ENCODE measurements around the gene BTNL2.

BTNL2 gene

DNA sequence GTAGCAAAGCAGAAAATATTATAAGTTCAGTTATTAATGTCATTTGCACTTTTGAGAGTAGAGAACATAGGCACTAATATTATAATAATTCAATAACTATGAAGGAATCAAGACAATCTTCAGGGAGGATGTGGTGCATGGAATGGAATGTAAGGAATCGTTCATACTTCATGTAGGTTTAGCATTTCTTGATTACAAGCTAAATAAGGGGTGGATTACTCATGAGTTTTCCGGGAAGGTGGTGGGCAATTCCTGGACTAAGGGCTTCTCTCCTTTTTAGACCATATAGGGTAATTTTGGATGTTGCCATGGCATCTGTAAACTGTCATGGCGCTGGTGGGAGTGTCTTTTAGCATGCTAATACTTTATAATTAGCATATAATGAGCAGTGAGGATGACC, 9.1 kb upstream of the BTNL2 start:
- no peak for FAIRE-seq
- no peak for DNase-seq (ENCODE audit: insufficient read length, low spot score)

GRCh38 chr6:32415521-32416019, 8.6 kb upstream of the BTNL2 start:
- FAIRE-seq (peak; percentile 86), DNase-seq (ENCODE audit: insufficient read length, low spot score) (peak; percentile 21)

GRCh38 chr6:32413427-32414047, 6.6 kb upstream of the BTNL2 start:
- DNase-seq (ENCODE audit: insufficient read length, low spot score) (peak; percentile 46), FAIRE-seq (peak; percentile 96)

- no peak for DNase-seq (ENCODE audit: insufficient read length, low spot score)
- no peak for FAIRE-seq
These were observed 4.8 kb upstream of the BTNL2 start for GRCh38 chr6:32411566-32412327.

DNA sequence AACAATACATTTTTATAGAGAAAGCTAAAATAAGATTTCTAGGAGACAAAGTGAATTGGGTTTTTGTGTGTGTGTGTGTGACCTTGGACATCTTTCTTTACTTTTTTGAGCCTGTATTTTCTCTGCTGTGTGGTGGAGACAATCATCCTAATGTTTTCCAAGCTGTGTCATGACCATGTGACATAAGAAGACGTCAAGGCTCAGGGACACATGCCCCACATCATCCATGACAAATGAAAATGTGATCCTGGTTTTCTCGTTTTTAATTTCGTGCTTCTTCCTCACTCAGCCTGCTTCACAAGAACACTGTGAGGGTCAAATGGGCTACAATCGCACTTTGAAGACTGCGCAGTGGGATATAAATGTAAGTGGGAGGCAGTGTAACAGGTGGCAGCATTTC, 3.9 kb upstream of the BTNL2 start:
- FAIRE-seq (no peak), DNase-seq (ENCODE audit: insufficient read length, low spot score) (no peak)

DNA sequence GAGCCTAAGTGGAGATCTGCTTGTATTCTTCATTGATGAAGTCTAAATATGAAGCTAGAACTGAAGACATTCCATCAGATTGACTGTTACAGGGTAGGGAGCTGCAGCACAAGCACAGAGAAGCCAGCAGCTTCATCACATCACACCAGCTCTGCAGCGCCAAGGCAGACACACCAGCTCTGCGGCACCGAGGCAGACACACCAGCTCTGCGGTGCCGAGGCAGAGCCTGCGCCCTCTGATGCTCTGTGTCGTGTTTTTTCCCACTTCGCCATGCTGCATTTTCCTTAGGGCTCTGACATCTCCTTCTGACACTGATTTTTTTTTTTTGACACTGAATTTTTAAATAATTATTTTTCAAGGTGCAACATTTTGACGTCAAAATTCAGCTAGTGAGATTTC, 784 bp downstream of the BTNL2 start:
- no peak for DNase-seq (ENCODE audit: insufficient read length, low spot score)
- no peak for FAIRE-seq

DNA sequence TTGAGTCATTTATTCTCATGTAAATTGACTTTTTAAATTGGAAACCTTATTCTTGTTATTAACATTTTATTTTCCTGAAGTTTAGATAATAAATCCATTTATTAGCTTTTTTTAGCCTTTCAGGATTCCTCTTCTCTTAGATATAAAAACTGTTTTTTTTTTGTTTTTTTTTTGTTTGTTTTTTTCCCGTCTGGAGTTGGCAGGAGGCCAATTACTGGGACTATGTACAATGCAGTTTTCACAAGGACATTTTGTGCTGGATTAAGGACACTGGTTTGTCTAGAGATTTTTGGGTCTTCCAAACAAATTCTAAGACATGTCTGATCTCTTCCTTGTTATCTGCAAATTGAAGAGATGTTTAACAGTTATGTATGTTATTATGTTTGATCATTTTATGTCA, 1.3 kb downstream of the BTNL2 start:
- DNase-seq (ENCODE audit: insufficient read length, low spot score) (no peak), FAIRE-seq (no peak)

DNA sequence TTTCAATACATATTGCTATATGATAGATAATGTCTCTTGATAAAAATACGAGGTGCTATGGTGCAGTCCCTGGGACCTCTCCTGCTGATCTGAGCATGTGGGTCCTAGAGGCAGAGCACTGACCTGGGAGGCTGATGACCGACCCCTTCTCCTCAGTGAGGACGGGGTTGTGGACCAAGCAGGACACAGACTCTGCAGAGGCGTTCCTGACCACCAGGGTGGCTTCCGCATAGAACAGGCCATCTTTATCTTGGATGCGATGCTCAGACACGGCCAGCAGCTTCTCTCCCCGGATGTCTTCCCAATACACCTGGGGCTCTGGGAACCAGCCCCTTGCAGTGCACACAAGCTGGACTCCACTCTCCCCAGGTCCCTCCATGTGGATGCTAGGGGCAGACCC, 4.2 kb downstream of the BTNL2 start:
- no peak for DNase-seq (ENCODE audit: insufficient read length, low spot score)
- FAIRE-seq, result no peak

- FAIRE-seq (no peak), DNase-seq (ENCODE audit: insufficient read length, low spot score) (no peak)
These were observed 5.6 kb downstream of the BTNL2 start for GRCh38 chr6:32401284-32401963.

GRCh38 chr6:32397252-32397920, 9.6 kb downstream of the BTNL2 start:
- peak; percentile 99 for FAIRE-seq
- peak; percentile 24 for DNase-seq (ENCODE audit: insufficient read length, low spot score)

DNA sequence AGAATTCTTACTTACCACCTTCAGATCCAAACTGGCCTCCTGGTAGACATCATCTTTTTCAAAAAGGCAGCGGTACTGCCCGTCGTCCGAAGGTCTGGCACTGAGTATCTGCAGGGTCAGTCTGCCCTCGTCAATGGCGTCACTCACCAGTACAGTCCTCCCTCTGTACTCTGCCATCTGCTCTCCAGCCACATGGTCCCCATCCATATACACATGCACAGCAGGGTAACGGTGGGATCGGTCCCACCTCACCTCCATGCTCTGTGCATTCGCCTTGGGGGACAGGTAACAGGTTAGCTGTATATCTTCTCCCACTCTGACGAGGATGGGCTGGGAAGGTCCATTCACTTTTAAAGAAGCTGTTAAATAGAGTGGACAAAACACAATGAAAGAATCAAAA, 11.0 kb downstream of the BTNL2 start:
- DNase-seq (ENCODE audit: insufficient read length, low spot score) (no peak), FAIRE-seq (peak; percentile 28)

GRCh38 chr6:32393665-32394420, 13.1 kb downstream of the BTNL2 start:
- DNase-seq (ENCODE audit: insufficient read length, low spot score) (no peak), FAIRE-seq (no peak)

- FAIRE-seq, result no peak
- DNase-seq (ENCODE audit: insufficient read length, low spot score), result no peak
These were observed 15.5 kb downstream of the BTNL2 start for GRCh38 chr6:32391505-32391904.

- DNase-seq (ENCODE audit: insufficient read length, low spot score) (no peak), FAIRE-seq (peak; percentile 58)
These were observed 19.2 kb downstream of the BTNL2 start for GRCh38 chr6:32387589-32388340.

- no peak for FAIRE-seq
- no peak for DNase-seq (ENCODE audit: insufficient read length, low spot score)
These were observed 20.9 kb downstream of the BTNL2 start for GRCh38 chr6:32386040-32386439.

- DNase-seq (ENCODE audit: insufficient read length, low spot score), result no peak
- no peak for FAIRE-seq
These were observed 24.1 kb downstream of the BTNL2 start for GRCh38 chr6:32382757-32383420.

GRCh38 chr6:32379545-32379944, 27.4 kb downstream of the BTNL2 start:
- FAIRE-seq, result peak; percentile 42
- DNase-seq (ENCODE audit: insufficient read length, low spot score), result no peak

GRCh38 chr6:32375739-32376529, 31.0 kb downstream of the BTNL2 start:
- DNase-seq (ENCODE audit: insufficient read length, low spot score), result no peak
- no peak for FAIRE-seq
